ENCODE data around the gene CRAMP1.

CRAMP1 gene

DNA sequence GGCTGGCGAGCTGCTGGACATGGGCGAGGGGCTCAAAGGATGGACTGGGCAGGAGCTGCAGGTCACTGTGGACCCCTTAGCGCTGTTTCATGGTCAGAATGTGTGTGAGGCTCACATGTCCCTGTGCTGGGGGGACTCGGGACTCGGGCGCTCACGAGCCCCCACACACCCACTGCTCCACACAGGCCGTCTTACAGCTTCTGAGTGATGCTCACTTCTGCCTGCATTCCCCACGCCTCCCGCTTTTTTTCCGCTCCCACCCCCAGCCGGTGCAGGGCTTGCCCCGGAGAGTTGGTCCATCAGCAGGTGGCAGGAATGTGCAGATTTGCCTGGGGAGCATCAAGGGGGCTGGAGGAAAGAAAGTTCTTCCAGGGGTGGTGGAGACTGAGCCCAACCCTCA, 45.7 kb downstream of the CRAMP1 start:
- no peak for DNase-seq

DNA sequence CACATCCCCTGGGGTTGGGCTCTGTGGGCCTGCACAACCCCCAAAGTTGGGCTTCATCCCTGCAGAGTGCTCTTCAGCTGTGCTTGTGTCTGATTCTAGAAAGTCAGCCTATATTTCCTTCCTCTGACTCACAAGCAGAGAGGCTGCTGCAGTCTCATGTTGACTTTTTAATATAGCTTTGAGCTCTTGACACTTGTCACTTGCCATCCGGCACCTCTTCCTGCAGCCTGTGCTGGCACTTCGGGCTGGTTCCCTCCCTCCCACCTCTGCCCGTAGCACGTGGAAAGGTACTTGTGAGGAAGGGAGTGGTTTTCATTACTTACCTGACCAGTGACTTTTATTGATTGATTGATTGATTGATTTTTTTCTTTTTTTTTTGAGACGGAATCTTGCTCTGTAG, 46.9 kb downstream of the CRAMP1 start:
- DNase-seq, result no peak

DNA sequence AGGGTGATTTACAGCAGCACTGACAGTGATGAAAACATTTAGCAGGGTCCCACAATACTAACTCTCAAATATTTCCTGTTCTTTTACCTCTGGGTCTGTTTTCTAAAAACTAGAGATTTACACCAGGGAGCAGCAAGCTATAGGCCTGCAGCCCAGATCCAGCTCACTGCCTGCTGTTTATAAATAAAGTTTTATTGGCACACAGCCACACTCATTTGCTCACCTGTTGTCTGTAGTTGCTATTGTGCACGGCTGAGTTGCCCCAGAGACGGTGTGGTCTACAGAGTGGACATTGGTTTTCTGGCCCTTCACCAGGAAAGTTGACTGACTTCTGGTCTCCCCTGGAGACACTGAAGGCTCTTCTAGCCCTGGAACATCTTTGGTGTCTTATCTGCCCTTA, 49.7 kb downstream of the CRAMP1 start:
- DNase-seq, result no peak

DNA sequence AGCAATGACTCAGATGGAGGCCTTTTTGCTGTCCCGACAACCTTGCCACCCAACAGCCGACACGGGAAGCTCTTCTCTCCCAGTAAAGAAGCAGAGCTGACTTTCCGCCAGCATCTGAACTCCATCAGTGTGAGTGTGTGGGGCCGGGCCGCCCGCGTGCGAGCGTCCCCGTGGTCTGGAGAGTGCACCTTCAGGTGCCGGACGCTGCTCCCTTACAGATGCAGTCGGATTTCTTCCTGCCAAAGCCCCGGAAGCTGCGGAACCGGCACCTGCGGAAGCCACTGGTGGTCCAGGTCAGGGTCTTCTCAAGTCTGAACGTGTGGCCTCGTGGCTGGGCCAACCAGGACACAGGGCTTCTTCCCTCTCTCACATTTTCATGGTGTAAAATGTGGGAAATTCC, 50.4 kb downstream of the CRAMP1 start:
- DNase-seq, result no peak

DNA sequence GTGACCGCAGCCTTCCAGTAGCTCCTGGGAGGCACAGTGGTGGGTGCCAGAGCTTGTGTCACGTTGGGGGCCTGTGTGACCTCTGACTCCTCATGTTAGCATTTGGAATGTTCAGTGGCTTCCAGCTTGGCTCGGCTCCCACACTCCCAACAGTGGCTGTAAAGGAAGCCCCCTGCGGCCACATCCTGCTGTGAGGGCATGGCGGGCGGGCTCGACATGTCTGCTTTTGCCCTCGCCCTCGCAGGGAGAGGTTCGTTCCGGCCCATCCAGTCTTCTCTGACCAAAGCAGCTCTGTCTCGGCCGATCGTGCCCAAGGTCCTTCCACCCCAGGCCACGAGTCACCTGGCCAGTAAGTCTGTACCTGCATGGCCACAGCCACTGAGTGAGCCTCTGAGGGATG, 53.7 kb downstream of the CRAMP1 start:
- DNase-seq, result no peak

DNA sequence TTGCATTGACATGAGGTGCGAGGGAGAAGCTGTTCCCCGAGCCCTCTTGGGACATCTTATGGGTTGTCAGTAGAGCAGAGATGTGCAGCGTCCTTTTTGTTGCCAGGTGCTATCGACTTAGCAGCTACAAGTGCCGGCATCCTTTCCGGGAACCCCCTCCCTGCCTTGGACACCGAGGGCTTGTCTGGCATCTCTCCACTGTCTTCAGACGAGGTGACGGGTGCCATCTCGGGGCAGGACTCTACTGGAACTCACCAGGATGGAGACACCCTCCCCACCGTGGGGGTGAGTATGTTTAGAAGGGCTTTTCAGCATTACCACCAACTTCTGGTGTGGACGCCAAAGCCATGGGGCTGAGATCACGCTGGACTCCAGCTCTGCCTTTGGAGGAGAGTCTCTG, 54.2 kb downstream of the CRAMP1 start:
- DNase-seq, result no peak

DNA sequence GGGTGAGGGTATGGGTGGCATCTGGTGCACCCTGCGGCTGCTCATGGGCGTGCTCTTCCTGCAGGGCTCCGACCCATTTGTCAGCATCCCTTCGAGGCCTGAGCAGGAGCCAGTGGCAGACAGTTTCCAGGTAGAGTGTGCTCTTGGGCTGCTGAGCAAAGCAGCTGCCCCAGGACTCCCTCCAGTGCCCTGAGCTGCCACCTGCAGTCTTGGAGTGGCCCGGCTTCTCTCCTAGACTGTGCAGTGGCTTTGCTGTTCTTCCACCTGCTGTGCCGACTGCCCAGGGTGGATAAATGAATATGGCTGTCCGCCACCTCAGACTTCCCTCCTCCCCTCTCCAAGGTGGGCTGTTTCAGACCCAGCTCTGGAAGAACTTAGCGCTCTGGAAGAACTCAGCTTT, 55.1 kb downstream of the CRAMP1 start:
- no peak for DNase-seq

DNA sequence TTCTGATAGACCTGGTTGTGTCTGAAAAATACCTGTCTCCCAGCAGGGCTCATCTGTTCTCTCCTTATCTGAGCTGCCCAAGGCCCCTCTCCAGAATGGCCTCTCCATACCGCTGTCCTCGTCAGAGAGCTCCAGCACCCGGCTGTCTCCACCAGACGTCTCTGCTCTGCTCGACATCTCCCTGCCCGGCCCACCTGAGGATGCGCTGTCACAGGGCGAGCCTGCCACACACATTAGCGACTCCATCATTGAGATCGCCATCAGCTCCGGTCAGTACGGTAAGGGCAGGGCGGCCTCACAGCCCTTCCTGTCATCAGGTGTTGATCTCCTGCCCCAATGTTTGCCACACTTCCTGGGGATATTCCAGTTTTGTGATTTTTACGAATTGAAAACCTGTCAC, 55.8 kb downstream of the CRAMP1 start:
- DNase-seq, result no peak

DNA sequence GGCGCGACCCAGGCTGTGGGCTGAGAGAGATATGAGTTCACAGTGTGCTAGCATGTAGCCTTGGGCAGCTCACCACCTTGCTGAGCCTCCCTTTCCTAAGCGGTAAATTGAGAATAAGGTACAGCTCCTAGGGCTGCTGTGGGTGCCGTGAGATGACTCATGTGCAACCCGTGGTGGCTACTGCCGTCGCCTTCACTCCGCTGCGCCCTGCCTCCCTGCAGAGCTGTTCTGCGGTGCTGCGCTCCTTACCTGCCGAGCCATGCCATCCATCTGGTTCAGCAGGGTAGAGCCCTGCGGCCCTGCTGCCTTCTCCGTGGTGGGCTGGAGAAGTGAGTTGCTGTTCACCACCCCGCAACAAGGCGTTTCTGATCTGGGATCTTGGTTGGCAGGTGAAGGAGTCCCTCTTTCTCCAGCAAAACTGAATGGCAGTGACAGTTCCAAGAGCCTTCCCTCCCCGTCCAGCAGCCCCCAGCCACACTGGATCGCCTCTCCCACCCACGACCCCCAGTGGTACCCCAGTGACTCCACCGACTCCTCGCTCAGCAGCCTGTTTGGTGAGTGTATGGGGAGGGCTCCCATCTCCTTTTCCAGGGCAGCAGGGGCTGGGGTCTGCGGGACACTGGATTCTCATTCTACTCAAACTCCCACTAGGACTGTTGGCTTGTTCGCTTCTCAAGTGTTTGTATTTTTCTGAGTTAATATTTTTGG, 56.6 kb downstream of the CRAMP1 start:
- DNase-seq, result no peak

DNA sequence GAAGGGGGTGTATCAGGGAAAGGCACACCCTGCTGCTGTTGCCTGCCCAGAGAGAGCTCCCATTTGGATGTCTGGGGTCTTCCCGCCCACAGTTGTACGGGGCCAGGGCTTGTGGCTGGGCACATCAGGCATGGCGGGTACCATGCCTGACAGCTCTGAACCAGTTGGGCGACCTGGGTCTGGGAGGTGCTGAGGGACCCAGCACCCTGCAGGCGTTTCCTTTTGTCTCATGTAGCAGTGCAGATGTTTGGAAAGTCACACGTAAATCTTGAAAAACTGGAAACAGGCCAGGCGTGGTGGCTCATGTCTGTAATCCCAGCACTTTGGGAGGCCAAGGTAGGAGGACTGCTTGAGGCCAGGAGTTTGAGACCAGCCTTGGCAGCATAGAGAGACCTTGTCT, 57.5 kb downstream of the CRAMP1 start:
- no peak for DNase-seq

DNA sequence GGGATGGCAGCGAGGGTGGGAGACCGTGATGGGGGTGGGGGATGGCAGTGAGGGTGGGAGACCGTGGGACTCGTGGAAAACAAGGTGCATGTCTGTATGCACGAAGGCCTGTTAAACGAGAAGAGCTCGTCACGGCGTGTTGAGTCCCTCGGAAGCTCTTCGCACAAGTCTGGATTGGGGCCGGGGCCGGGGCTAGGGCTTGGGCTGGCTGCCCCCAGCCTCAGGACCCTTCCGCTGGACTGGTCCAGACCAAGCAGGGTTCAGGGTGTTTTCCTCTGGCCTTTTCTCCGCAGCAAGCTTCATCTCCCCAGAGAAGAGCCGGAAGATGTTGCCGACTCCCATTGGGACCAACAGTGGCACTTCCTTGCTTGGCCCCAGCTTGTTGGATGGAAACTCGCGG, 58.2 kb downstream of the CRAMP1 start:
- DNase-seq, result no peak

DNA sequence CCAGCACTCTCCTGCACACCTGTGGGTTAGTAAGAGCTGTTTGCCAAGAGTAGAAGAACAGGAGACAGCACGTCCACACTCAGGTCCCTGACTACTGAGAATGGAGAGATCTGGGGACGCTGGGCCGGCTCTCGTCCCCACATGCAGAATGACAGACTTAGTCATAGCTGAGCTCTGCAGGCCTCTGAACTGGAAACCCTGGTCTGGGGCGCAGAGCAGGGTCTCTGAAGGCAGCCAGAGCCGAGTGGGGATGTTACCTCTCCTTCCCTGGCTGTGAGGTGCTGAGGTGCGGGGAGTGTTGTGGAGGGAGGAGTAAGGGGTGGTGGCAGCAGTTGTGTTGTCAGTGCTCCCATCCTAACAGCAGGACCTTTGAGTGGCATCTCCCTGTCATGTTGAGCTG, 58.7 kb downstream of the CRAMP1 start:
- DNase-seq, result no peak

DNA sequence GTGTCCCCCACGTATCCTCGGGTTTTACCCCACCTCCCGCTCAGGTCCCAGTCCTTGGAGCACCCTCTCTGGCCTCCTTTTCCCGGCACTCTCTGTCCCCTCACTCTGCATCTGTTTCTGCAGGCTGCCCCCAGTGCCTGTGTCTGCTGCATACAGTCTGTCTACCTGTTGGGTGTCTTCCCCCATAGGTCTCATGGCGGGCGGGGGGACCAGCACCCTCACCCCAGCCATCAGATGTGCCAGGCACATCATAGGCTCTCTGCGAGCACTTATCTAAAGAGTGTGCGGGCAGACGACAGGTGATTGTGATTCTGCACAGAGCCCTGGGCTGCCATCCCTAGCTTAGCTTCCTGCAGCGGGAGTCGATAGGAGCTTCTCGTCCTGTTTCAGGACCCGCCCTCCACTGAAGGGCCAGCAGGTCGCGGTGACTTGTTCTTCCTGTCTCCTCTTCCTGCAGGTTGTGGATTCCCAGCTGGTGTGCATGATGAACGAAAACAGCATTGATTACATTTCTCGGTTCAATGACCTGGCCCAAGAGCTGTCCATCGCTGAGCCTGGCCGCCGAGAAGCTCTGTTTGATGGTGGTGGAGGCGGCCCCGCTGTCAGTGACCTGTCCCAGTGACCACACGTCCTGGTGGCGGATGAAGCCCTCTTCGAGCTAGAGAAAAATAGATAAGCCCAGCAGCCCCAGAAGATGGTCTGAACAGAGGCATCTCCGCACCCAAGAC, 61.4 kb downstream of the CRAMP1 start:
- DNase-seq, result no peak

DNA sequence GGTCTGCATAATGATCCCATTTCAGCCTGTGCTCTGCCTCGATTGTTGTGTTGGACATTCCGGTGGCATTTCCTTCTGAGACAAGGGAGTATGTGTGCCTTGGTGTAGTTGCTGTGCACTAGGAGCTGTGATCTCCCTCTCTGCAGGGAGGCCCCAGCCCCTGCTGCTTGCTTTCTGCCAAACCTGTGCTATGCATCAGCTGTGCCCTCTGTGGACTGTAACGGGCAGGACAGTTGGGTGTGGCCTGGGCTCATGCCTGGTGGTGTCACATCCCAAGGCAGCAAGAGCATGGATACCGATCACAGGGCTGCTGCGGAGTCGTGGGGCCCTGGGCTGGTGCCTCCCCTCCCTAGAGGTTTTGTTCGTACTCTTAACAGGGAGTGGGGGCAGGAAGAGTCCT, 62.1 kb downstream of the CRAMP1 start:
- DNase-seq, result no peak

DNA sequence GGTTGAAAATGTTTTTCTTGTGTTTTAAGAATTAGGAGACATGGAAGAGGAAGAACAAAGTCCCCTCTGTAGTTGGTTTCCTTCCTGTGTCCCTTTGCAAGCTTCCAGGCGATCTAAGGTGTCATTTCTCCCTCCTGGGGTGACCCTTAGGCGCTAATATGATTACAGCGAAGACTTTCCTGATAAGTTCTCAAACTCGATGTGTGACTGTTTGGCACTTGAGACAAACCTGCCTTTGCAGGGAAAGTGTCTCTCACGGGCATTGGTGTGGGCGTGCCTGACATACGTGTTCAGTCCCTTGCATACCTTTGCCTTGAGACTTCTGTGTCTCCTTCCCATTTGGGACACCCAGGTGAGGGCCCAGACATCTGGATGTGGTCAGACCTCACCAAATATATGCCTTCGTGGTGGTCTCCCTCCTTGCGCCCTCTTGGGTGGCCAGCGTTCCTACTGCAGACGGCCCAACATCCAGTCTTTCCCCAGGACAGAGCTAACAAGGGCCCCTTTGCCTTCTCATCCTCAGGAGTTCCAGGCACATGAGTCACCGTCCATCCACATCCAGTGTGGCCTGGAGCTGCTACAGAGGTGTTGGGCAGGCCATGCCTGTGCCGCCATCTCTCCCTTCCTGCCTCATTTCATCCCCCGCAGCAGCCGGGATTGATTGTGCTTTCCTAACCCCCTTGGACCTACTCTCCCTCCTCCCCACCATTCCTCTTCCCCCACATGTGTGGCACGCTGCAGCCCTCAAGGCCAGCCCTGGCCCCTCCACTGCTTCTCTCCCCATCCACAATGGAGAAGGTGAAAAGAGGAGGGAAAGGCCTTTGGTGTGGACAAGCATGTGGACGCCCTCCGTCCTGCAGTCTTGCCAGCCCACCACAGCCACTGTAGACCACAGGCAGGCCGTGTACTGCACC, 62.8 kb downstream of the CRAMP1 start:
- DNase-seq, result no peak

DNA sequence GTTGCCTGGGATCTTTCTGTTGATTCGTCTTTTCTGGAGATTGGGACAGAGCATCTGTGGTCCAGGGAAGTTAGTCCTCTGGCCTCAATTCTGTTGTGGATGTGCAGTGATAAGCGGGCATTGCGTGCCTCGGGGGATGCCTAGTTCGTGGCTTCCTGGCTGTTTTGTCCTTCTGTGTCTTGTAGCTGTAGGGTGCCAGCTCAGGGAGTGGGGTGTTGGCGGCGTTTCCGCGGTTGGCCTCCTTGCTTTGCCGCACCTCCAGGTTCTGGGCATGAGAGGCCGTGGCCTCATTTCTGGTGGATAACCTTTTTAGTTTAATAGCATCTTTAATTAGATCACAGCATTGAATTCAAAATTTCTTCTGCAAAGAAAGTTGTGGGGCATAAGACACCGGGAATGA, 64.5 kb downstream of the CRAMP1 start:
- no peak for DNase-seq

DNA sequence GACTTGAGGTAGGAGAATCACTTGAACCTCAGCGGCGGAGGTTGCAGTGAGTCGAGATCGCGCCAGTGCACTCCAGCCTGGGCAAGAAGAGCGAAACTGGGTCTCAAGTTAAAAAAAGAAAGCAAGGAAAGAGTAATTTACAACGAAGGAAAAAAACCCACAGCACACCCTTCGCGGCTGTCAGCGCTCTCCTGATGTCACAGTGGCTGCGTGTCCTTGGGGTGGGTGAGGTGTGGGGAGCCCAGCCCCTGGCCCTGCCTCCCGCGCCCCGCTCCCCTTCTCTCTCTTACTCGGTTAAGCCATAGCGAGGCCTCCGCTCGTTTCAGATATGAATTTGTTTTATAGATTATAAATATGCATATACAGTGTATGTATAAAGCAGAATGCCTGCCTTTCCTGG, 65.2 kb downstream of the CRAMP1 start:
- peak; percentile 17 for DNase-seq

DNA sequence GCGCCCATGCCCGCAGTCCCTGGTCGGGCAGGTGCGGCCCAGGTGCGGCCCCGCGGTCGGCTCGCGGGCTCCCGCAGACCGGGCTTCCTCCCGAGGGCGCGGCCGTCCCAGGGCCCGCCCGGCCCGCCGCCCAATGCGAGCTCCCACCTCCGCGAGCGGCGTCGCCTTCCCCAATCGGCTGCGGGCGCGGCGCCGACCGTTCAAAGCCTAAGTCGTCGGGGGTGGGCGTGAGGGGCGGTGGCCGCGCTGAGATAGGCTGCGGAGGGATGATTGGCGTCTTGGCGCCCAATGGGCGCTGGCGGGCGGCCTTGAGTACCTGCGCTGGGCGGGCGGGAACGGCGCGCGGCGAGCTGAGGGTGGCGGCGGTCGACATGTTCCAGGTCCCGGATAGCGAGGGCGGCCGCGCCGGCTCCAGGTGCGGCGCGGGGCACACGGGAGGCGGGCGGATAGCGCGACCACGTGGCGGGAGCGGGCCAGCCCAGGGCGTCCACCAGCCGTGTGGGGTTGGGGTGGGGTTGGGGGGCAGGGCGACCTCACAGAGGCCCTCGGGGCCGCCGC, 65.9 kb downstream of the CRAMP1 start, which contains the start of gene JPT2:
TSS of gene JPT2 (plus strand) at position 338 of the 558 bp plus-strand sequence. CDS start at position 372, 34 bp downstream.
- peak; percentile 93 for DNase-seq

DNA sequence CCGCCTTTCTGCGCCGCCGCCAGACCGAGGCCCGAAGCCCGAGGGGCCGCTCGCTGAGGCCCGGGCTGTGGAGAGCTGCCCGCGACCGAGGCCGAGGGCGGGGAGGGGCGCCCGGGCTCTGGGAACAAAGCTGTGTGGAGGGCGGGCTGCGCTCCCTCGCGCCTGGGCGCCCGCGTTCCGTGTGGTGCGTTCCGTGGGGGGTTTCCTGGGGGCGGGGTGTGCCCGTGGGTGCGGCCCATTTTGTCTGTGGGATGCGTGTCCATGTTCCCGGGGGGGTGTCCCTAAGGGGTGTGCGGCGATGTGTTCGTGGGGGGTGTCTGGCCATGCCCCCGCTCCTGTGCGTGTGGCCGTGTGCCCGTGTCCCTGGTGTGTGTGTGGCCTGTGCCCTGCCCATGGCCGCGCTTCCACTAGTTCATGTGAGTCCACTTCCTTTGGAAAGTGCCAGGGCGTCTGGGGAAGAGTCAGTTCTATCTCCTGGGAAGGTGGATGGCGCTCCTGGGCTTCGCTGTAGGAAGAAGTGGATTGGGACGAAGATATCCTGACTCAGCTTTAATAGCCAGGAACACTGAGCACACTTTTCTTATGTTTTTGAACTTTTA, 66.4 kb downstream of the CRAMP1 start:
- no peak for DNase-seq

DNA sequence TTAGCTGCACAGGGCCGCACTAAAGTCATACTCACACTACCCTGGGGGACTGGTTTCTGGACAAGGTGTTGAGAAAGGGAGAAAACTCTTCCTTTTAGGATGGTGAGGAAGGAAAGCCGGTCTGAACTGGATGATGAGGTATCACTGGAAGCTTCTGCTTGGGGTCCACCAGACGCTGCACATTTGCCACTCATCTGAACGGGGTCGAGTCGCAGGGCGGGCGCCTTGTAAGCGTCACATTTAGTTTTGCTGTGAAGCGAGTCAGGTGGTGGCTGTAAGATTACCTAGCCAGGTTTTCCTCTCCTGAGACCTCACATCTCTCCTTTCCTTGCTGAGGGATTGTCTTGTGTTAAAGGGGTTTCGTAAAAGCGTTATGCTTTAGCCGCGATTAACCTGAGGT, 68.2 kb downstream of the CRAMP1 start:
- no peak for DNase-seq

DNA sequence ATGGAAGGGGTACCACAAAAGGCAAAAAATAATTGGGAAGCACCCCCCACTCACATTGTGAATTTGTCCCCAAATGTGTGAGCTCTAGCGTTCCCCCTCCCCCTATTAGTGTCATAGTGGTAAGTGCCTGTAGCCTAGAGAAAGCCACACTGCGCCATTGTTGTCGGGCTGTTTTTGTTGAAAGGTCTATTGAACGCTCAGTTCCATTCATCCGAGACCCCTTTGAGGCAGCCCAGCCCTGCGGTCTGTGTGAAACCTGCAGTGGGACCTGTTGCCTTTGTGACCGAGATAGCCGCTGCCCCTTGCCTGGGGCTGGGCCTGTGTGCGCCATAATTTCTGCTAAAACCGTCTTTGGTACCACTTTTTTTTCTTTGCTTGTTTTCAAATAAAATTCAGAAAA, 68.9 kb downstream of the CRAMP1 start:
- DNase-seq, result no peak

DNA sequence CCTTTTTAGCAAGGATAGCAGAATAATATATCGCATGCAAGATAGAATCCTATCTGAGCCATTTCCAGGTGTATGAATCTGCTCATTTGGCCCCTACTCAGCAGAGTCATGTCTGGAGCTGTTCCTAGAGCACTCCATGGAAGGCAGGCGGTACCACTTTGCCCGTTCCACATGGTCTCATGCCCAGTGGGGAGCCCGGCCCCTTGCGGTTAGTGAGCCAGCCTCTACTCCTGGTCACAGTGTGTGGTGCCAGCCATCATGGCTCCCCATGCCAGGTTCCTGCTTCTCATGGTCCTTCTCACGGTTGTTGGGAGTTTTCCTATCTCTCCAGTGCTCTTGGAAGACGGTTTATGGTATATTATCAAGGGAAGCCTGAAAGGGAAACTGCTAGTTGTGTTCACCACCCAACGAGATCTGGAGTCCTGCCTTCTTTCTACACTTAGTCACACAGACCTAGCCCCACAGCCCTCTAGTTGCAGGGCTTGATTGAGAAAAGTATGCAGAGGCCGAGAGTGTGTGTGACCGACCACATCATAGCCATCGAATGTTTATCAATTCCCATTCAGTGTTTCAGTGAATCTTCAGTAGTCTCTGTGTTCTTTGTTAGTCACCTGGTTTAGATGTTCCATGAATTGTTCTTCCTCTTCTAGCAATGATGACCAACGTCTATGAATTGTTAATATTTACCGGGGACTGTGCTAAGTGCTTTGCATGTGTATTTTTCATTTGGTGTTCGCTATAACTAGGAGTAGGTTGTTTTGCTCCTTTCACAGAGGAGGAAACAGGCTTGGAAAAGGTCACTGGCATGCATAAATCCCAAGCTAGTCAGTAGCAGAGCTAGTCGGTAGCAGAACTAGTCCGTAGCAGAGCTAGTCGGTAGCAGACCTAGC, 75.5 kb downstream of the CRAMP1 start:
- no peak for DNase-seq

Data from MV-4-11 (cell line).